ENCODE results near the gene OR10X1. TPM values are rescaled to one million over a fixed set of nuclear protein-coding genes. Genes with fewer than 3 reads are reported as not detected.

OR10X1 gene
- total RNA-seq, 1 experiment from 2014 or later: not detected

DNA sequence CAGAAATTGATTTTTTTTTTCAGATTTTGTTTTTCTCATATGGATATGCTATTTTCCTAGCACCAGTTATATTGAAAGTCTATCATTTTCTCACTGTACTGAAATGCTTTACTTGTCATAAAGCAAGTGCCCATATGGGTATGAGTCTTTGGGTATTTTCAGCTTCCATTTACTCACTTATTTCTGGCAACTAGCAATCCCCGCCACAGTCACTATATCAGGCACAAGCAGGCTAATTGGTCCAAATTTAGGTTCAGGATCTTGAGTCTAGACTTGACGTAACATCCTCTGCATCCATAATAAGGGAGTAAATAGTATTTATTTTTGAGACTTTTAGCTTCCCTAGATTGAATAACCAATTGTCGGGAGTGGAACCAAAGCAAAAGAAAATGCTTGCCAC is 2.1 kb downstream of the OR10X1 start:
- ATAC-seq (no peak), DNase-seq (ENCODE audit: low read depth, low spot score) (no peak)
- no peaks in the 10 kb centered on the region for H3K4me1 ChIP-seq (ENCODE audit: control insufficient read depth, insufficient read depth, low read length)
- TF ChIP-seq REST (IDR thresholded peaks at IDR 0.05; ENCODE audit: insufficient read depth in 1 of 2, low read depth in 2 of 2, low read length in 1 of 2) (no peak), SIN3A (IDR thresholded peaks at IDR 0.05; ENCODE audit: borderline replicate concordance, insufficient read depth, low read depth, low read length) (no peak), POLR2AphosphoS5 (IDR thresholded peaks at IDR 0.05; ENCODE audit: low read depth, low read length) (no peak), TCF7L2 (IDR thresholded peaks at IDR 0.05; ENCODE audit: low read depth, low read length) (no peak)
- TF ChIP-seq, protein P1, sequence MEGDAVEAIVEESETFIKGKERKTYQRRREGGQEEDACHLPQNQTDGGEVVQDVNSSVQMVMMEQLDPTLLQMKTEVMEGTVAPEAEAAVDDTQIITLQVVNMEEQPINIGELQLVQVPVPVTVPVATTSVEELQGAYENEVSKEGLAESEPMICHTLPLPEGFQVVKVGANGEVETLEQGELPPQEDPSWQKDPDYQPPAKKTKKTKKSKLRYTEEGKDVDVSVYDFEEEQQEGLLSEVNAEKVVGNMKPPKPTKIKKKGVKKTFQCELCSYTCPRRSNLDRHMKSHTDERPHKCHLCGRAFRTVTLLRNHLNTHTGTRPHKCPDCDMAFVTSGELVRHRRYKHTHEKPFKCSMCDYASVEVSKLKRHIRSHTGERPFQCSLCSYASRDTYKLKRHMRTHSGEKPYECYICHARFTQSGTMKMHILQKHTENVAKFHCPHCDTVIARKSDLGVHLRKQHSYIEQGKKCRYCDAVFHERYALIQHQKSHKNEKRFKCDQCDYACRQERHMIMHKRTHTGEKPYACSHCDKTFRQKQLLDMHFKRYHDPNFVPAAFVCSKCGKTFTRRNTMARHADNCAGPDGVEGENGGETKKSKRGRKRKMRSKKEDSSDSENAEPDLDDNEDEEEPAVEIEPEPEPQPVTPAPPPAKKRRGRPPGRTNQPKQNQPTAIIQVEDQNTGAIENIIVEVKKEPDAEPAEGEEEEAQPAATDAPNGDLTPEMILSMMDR (IDR thresholded peaks at IDR 0.05): no peak
- no peak overlapping the region for H3K4me3 ChIP-seq (ENCODE audit: low read depth in 2 of 2, low read length in 2 of 2)
- H3K9me3 ChIP-seq (ENCODE audit: control insufficient read depth, insufficient read depth, low read depth, low read length): no peaks in the 10 kb centered on the region
- H3K27ac ChIP-seq (ENCODE audit: low read length): no peak overlapping the region
- BruUV-seq (replicated peaks): no TSS peak
- intact Hi-C loops (cut with micrococcal nuclease; ENCODE audit: unreplicated experiment) (no loop called here), in situ Hi-C loops (cut with HindIII; ENCODE audit: low pct_unique_long_range_greater_than_20kb, low sequenced_read_pairs) (no loop called here)
- ChIA-PET CTCF (no interaction called here), POLR2A (no interaction called here)
- H3K36me3 ChIP-seq (ENCODE audit: control insufficient read depth, insufficient read depth, low read length): no peaks in the 10 kb centered on the region
- H3K27me3 ChIP-seq (ENCODE audit: control insufficient read depth, insufficient read depth, low read length): no peaks in the 10 kb centered on the region

DNA sequence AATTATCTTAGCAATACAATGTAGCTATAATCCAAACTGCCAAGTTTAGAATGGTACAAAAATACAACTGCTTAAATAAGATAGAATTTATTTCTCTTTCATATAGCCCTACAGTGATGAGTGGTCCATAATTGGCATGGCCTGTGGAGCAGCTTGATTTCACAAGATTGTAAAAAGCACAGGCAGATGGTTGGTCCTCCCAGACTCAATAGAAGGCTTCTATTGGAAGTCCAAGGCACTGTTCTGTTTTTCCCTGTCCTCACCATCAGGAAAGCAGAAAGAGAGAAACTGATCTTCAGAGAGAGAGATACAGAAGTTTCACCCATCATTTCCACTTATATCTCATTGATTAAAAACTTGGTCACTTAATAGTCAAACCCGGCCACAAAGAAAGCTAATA is 7.5 kb downstream of the OR10X1 start:
- no peak for ATAC-seq
- TF ChIP-seq REST (IDR thresholded peaks at IDR 0.05; ENCODE audit: insufficient read depth in 1 of 2, low read depth in 2 of 2, low read length in 1 of 2): no peak
- no peak for TF ChIP-seq SIN3A (IDR thresholded peaks at IDR 0.05; ENCODE audit: borderline replicate concordance, insufficient read depth, low read depth, low read length)
- TF ChIP-seq, protein P1 (IDR thresholded peaks at IDR 0.05): no peak
- no peak for TF ChIP-seq TCF7L2 (IDR thresholded peaks at IDR 0.05; ENCODE audit: low read depth, low read length)
- TF ChIP-seq POLR2AphosphoS5 (IDR thresholded peaks at IDR 0.05; ENCODE audit: low read depth, low read length): no peak
- no peak for DNase-seq (ENCODE audit: low read depth, low spot score)
- intact Hi-C loops (cut with micrococcal nuclease; ENCODE audit: unreplicated experiment) (no loop called here), in situ Hi-C loops (cut with HindIII; ENCODE audit: low pct_unique_long_range_greater_than_20kb, low sequenced_read_pairs) (no loop called here)
- Histone ChIP-seq H3K9me3 (ENCODE audit: control insufficient read depth, insufficient read depth, low read depth, low read length) (no peaks in the 10 kb centered on the region), H3K4me3 (ENCODE audit: low read depth in 2 of 2, low read length in 2 of 2) (no peak overlapping the region), H3K36me3 (ENCODE audit: control insufficient read depth, insufficient read depth, low read length) (no peaks in the 10 kb centered on the region), H3K27me3 (ENCODE audit: control insufficient read depth, insufficient read depth, low read length) (no peaks in the 10 kb centered on the region), H3K27ac (ENCODE audit: low read length) (no peak overlapping the region), H3K4me1 (ENCODE audit: control insufficient read depth, insufficient read depth, low read length) (no peaks in the 10 kb centered on the region)
- BruUV-seq (replicated peaks): no TSS peak
- ChIA-PET CTCF (no interaction called here), POLR2A (no interaction called here)

All from Panc1 (cell line).